HEK293 (cell line): Measurements from ENCODE around the gene DDX51.

ENCODE experiments used
- IKZF3 ChIP-seq: fragments of 450-650 bp; IDR thresholded peaks from 2 replicates; pipeline ENCODE4 v1.5.0; 2018; ENCODE audit warnings: missing biosample characterization, mild to moderate bottlenecking, missing genetic modification characterization, moderate library complexity
- ZBTB1 ChIP-seq: fragments of 450-650 bp; formaldehyde crosslinking; IDR thresholded peaks from 2 replicates; pipeline ENCODE4 v1.5.1; 2016; ENCODE audit warnings: missing biosample characterization, missing genetic modification characterization
- ZNF292 ChIP-seq: fragments of 450-650 bp; formaldehyde crosslinking; IDR thresholded peaks from 2 replicates; pipeline ENCODE4 v1.5.1; 2016; ENCODE audit warnings: low read depth, missing biosample characterization, missing genetic modification characterization, borderline replicate concordance
- ZNF302 ChIP-seq: fragments of 450-650 bp; formaldehyde crosslinking; IDR thresholded peaks from 2 replicates; pipeline ENCODE4 v1.5.1; 2016; ENCODE audit warnings: missing biosample characterization, missing genetic modification characterization, low read depth
- TF ChIP-seq, protein P1 (sequence below): fragments of 450-650 bp; formaldehyde crosslinking; IDR thresholded peaks from 2 replicates; pipeline ENCODE4 v1.5.1; 2016; ENCODE audit warnings: missing biosample characterization, missing genetic modification characterization, low read depth
- TF ChIP-seq, protein P2 (sequence below): fragments of 450-650 bp; formaldehyde crosslinking; conservative IDR thresholded peaks from 2 replicates; pipeline ENCODE4 v1.5.1; 2016; ENCODE audit warnings: low read depth, missing biosample characterization, missing genetic modification characterization
- TF ChIP-seq, protein P3 (sequence below): fragments of 450-650 bp; formaldehyde crosslinking; IDR thresholded peaks from 2 replicates; pipeline ENCODE4 v1.5.1; 2016; ENCODE audit warnings: missing biosample characterization, missing genetic modification characterization
- TF ChIP-seq, protein P4 (sequence below): fragments of 450-650 bp; formaldehyde crosslinking; conservative IDR thresholded peaks from 2 replicates; pipeline ENCODE4 v1.5.1; 2016; ENCODE audit warnings: low read depth, missing biosample characterization, missing genetic modification characterization

DNA sequence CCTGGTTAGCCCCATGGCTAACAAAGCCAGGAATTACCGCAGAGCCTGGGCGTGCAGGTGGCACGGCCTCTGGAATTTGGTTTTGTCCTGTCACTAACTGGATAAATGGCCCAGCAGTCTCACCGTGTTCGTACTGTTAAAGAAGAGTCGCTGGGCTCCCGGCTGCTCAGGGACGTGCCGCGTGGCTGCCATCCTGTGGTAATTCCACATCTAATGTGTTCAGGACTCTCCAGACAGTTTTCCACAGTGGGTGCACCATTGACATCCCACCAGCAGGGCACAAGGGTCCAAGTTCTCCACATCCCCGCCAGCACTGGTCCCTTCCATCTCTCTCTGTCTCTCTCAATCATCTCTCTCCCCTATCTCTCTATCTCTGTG is 19.8 kb upstream of the DDX51 start:
- TF ChIP-seq ZNF292: no peak
- TF ChIP-seq, protein P1, sequence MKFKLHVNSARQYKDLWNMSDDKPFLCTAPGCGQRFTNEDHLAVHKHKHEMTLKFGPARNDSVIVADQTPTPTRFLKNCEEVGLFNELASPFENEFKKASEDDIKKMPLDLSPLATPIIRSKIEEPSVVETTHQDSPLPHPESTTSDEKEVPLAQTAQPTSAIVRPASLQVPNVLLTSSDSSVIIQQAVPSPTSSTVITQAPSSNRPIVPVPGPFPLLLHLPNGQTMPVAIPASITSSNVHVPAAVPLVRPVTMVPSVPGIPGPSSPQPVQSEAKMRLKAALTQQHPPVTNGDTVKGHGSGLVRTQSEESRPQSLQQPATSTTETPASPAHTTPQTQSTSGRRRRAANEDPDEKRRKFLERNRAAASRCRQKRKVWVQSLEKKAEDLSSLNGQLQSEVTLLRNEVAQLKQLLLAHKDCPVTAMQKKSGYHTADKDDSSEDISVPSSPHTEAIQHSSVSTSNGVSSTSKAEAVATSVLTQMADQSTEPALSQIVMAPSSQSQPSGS (tag by site-specific recombination): no peak
- TF ChIP-seq, protein P2, sequence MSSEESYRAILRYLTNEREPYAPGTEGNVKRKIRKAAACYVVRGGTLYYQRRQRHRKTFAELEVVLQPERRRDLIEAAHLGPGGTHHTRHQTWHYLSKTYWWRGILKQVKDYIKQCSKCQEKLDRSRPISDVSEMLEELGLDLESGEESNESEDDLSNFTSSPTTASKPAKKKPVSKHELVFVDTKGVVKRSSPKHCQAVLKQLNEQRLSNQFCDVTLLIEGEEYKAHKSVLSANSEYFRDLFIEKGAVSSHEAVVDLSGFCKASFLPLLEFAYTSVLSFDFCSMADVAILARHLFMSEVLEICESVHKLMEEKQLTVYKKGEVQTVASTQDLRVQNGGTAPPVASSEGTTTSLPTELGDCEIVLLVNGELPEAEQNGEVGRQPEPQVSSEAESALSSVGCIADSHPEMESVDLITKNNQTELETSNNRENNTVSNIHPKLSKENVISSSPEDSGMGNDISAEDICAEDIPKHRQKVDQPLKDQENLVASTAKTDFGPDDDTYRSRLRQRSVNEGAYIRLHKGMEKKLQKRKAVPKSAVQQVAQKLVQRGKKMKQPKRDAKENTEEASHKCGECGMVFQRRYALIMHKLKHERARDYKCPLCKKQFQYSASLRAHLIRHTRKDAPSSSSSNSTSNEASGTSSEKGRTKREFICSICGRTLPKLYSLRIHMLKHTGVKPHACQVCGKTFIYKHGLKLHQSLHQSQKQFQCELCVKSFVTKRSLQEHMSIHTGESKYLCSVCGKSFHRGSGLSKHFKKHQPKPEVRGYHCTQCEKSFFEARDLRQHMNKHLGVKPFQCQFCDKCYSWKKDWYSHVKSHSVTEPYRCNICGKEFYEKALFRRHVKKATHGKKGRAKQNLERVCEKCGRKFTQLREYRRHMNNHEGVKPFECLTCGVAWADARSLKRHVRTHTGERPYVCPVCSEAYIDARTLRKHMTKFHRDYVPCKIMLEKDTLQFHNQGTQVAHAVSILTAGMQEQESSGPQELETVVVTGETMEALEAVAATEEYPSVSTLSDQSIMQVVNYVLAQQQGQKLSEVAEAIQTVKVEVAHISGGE: no peak
- TF ChIP-seq, protein P3, sequence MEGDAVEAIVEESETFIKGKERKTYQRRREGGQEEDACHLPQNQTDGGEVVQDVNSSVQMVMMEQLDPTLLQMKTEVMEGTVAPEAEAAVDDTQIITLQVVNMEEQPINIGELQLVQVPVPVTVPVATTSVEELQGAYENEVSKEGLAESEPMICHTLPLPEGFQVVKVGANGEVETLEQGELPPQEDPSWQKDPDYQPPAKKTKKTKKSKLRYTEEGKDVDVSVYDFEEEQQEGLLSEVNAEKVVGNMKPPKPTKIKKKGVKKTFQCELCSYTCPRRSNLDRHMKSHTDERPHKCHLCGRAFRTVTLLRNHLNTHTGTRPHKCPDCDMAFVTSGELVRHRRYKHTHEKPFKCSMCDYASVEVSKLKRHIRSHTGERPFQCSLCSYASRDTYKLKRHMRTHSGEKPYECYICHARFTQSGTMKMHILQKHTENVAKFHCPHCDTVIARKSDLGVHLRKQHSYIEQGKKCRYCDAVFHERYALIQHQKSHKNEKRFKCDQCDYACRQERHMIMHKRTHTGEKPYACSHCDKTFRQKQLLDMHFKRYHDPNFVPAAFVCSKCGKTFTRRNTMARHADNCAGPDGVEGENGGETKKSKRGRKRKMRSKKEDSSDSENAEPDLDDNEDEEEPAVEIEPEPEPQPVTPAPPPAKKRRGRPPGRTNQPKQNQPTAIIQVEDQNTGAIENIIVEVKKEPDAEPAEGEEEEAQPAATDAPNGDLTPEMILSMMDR (tag by site-specific recombination): peak; percentile 73
- TF ChIP-seq, protein P4, sequence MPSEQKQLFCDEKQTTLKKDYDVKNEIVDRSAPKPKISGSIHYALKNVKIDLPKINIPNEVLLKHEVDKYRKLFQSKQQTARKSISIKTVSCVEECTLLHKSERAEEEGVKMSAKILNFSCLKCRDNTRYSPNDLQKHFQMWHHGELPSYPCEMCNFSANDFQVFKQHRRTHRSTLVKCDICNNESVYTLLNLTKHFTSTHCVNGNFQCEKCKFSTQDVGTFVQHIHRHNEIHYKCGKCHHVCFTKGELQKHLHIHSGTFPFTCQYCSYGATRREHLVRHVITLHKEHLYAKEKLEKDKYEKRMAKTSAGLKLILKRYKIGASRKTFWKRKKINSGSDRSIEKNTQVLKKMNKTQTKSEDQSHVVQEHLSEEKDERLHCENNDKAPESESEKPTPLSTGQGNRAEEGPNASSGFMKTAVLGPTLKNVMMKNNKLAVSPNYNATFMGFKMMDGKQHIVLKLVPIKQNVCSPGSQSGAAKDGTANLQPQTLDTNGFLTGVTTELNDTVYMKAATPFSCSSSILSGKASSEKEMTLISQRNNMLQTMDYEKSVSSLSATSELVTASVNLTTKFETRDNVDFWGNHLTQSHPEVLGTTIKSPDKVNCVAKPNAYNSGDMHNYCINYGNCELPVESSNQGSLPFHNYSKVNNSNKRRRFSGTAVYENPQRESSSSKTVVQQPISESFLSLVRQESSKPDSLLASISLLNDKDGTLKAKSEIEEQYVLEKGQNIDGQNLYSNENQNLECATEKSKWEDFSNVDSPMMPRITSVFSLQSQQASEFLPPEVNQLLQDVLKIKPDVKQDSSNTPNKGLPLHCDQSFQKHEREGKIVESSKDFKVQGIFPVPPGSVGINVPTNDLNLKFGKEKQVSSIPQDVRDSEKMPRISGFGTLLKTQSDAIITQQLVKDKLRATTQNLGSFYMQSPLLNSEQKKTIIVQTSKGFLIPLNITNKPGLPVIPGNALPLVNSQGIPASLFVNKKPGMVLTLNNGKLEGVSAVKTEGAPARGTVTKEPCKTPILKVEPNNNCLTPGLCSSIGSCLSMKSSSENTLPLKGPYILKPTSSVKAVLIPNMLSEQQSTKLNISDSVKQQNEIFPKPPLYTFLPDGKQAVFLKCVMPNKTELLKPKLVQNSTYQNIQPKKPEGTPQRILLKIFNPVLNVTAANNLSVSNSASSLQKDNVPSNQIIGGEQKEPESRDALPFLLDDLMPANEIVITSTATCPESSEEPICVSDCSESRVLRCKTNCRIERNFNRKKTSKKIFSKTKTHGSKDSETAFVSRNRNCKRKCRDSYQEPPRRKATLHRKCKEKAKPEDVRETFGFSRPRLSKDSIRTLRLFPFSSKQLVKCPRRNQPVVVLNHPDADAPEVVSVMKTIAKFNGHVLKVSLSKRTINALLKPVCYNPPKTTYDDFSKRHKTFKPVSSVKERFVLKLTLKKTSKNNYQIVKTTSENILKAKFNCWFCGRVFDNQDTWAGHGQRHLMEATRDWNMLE (tag by site-specific recombination): no peak
- TF ChIP-seq ZNF302 (tag by site-specific recombination): no peak
- TF ChIP-seq ZBTB1: no peak
- TF ChIP-seq IKZF3 (tag by site-specific recombination): no peak
